Tibial artery (tissue), 4 donors: Measurements from ENCODE around the gene POLL.

Experiments
- DNase-seq, 2 donors: peaks; one replicate each; pipeline ENCODE4 v3.0.0-alpha.2; 2019
- H3K27ac ChIP-seq, 2 donors: fragments of 200-600 bp; sonication (generic) in 1 of 2; 1 replicate in 1 of 2; 2 replicates in 1 of 2; pipeline ENCODE4 v1.5.1; 2018 to 2019; ENCODE audit warnings: mild to moderate bottlenecking in 1 of 2
- H3K27me3 ChIP-seq, 2 donors: fragments of 200-600 bp; sonication (generic) in 1 of 2; one replicate each; pipeline versions ENCODE4 v1.5.1 to v1.6.0; 2016 to 2019
- H3K36me3 ChIP-seq, 3 donors: fragments of 200-600 bp; sonication (generic) in 2 of 3; one replicate each; pipeline ENCODE4 v1.5.1; 2016 to 2019; ENCODE audit warnings: mild to moderate bottlenecking in 2 of 3
- H3K4me1 ChIP-seq, 4 donors: fragments of 200-600 bp; sonication (generic) in 2 of 4; 1 replicate in 3 of 4; 2 replicates in 1 of 4; pipeline ENCODE4 v1.5.1; 2016 to 2019
- H3K4me3 ChIP-seq, 2 donors: fragments of 200-600 bp; sonication (generic) in 1 of 2; 1 replicate in 1 of 2; 2 replicates in 1 of 2; pipeline ENCODE4 v1.5.1; 2018 to 2019; ENCODE audit warnings: mild to moderate bottlenecking in 2 of 2
- H3K9me3 ChIP-seq, 3 donors: fragments of 200-600 bp; sonication (generic) in 1 of 3; one replicate each; pipeline ENCODE4 v1.5.1; 2016 to 2019
- intact Hi-C: fragments of 100-400 bp; cut with DNase I; formaldehyde crosslinking; loops from one replicate; pipeline ENCODE4 v1.15.0; 2023; ENCODE audit warnings: low total_unique reads
- TF ChIP-seq, protein P1 (sequence below), 2 experiments: fragments of 200-600 bp in 1 of 2; fragments of 450-650 bp in 1 of 2; IDR thresholded peaks; one replicate each; pipeline ENCODE4 v1.5.1; 2017 to 2019; ENCODE audit warnings: antibody characterized with exemption in 2 of 2, mild to moderate bottlenecking in 1 of 2, moderate library complexity in 1 of 2

Gene POLL

GRCh38 chr10:101558204-101558603, 29.9 kb downstream of the POLL start:
- Histone ChIP-seq H3K27ac (no peak overlapping the region), H3K9me3 (no peaks in the 10 kb centered on the region), H3K4me3 (no peak overlapping the region), H3K4me1 (peaks cover 0 to 4% (median 0%) of the 10 kb centered on the region in 4 donors), H3K36me3 (peaks cover under 1 to 27% (median 13%) of the 10 kb centered on the region in 3 donors), H3K27me3 (peaks cover 0 to 36% of the 10 kb centered on the region in 2 donors)
- intact Hi-C loops = no loop called here
- TF ChIP-seq, protein P1, sequence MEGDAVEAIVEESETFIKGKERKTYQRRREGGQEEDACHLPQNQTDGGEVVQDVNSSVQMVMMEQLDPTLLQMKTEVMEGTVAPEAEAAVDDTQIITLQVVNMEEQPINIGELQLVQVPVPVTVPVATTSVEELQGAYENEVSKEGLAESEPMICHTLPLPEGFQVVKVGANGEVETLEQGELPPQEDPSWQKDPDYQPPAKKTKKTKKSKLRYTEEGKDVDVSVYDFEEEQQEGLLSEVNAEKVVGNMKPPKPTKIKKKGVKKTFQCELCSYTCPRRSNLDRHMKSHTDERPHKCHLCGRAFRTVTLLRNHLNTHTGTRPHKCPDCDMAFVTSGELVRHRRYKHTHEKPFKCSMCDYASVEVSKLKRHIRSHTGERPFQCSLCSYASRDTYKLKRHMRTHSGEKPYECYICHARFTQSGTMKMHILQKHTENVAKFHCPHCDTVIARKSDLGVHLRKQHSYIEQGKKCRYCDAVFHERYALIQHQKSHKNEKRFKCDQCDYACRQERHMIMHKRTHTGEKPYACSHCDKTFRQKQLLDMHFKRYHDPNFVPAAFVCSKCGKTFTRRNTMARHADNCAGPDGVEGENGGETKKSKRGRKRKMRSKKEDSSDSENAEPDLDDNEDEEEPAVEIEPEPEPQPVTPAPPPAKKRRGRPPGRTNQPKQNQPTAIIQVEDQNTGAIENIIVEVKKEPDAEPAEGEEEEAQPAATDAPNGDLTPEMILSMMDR (IDR thresholded peaks at IDR 0.05) = no peak
- DNase-seq = no peak

- H3K4me1 ChIP-seq = peaks cover 0 to 4% (median 0%) of the 10 kb centered on the region in 4 donors
- intact Hi-C loops = no loop called here
Observed at GRCh38 chr10:101557541-101557940, 30.5 kb downstream of the POLL start.

DNA sequence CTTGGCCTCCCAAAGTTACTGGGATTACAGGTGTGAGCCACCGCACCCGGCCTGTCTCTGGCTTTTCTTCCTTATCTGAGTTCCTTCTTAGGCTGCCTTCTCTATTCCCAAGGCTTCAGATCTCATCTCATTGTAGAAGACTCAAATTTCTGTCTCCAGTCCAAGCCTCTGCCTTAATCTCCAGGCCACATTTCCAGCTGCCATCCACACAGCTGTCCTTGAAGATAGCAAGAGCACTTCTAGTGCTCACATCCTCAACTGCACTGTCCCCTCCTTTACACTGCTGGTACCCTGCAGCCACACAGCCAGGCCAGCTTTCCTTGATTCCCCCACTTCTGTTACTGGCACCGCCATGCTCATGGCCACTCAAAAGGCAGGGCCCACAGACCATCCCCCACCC, 35.6 kb downstream of the POLL start:
- TF ChIP-seq, protein P1 (IDR thresholded peaks at IDR 0.05) = no peak
- no peak overlapping the region for H3K27ac ChIP-seq
- no peaks in the 10 kb centered on the region for H3K27me3 ChIP-seq
- intact Hi-C loops = no loop called here
- no peak for DNase-seq
- no peaks in the 10 kb centered on the region for H3K9me3 ChIP-seq
- peaks cover 0 to 12% (median 3%) of the 10 kb centered on the region in 4 donors for H3K4me1 ChIP-seq
- peaks cover 17 to 53% (median 32%) of the 10 kb centered on the region in 3 donors for H3K36me3 ChIP-seq
- no peak overlapping the region for H3K4me3 ChIP-seq

More at GRCh38 chr10:101557541-101557940, 30.5 kb downstream of the POLL start:
- Histone ChIP-seq H3K9me3 (no peaks in the 10 kb centered on the region), H3K27ac (no peak overlapping the region), H3K36me3 (peaks cover 7 to 33% (median 20%) of the 10 kb centered on the region in 3 donors), H3K27me3 (peaks cover 0 to 30% of the 10 kb centered on the region in 2 donors), H3K4me3 (no peak overlapping the region)
- TF ChIP-seq, protein P1 (IDR thresholded peaks at IDR 0.05) = no peak
- DNase-seq = no peak

DNA sequence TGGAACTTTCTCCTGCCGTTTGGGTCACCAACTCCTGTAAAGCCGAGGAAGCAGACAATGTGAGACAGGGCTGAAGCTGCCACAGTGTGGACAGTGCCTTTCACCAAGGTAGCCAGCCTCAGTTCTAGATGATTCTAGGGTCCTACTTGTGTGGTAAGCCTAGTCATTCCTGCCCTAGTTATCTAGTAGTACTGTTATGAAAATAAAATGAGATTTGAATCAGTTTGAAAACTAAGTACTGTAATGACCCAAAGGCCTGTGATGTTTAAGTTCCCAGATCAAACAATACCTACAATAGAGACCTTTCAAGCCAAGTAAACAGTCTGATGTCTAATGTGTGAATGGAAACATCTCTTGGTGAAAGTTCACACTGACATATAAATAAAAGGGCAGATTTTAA, 37.1 kb downstream of the POLL start:
- TF ChIP-seq, protein P1 (IDR thresholded peaks at IDR 0.05) = no peak
- Histone ChIP-seq H3K4me3 (no peak overlapping the region), H3K9me3 (no peaks in the 10 kb centered on the region), H3K27me3 (no peaks in the 10 kb centered on the region), H3K27ac (no peak overlapping the region), H3K4me1 (peaks cover 0 to 12% (median 3%) of the 10 kb centered on the region in 4 donors), H3K36me3 (peaks cover 17 to 52% (median 32%) of the 10 kb centered on the region in 3 donors)
- no peak for DNase-seq
- intact Hi-C loops = no loop called here

DNA sequence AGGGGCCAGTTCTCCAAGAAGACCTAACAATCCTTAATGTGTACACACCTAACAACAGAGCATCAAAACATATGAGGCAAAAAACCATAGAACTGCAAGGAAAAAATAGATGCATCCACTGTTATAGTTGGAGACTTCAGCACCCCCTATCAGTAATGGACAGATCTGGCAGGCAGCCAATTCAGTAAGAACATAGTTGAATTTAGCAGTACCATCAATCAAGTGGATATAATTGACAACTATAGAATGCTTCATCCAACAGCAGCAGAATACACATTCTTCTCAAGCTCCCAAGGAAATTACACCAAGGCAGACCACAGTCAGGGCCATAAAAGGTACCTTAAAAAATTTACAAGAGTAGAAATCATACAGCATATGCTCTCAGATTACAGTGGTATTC, 42.2 kb downstream of the POLL start:
- no peak for DNase-seq
- Histone ChIP-seq H3K27me3 (no peaks in the 10 kb centered on the region), H3K36me3 (peaks cover 2 to 10% (median 4%) of the 10 kb centered on the region in 3 donors), H3K4me1 (peaks cover 0 to 12% (median 3%) of the 10 kb centered on the region in 4 donors), H3K27ac (no peak overlapping the region), H3K9me3 (no peaks in the 10 kb centered on the region), H3K4me3 (no peak overlapping the region)
- intact Hi-C loops = no loop called here
- TF ChIP-seq, protein P1 (IDR thresholded peaks at IDR 0.05) = no peak

- Histone ChIP-seq H3K4me1 (no peaks in the 10 kb centered on the region), H3K9me3 (no peaks in the 10 kb centered on the region), H3K27ac (no peak overlapping the region), H3K27me3 (no peaks in the 10 kb centered on the region), H3K4me3 (no peak overlapping the region), H3K36me3 (peaks cover 23 to 51% (median 28%) of the 10 kb centered on the region in 3 donors)
- no peak for DNase-seq
- intact Hi-C loops = no loop called here
- TF ChIP-seq, protein P1 (IDR thresholded peaks at IDR 0.05) = no peak
Observed at GRCh38 chr10:101538446-101538845, 49.6 kb downstream of the POLL start.
